ENCODE data around the gene KRTAP15-1.

KRTAP15-1 gene

GRCh38 chr21:30439975-30440374, at the start of gene KRTAP15-1:
Gene KRTAP15-1 (plus strand): TSS chr21:30440275. CDS start chr21:30440328, 53 bp downstream.
- no peak for DNase-seq (ENCODE audit: low read depth)

GRCh38 chr21:30391492-30392025, 48.5 kb upstream of the KRTAP15-1 start:
- DNase-seq (ENCODE audit: low read depth): no peak

GRCh38 chr21:30395731-30396130, 44.3 kb upstream of the KRTAP15-1 start, which contains the start of gene KRTAP13-1:
Gene KRTAP13-1 (plus strand): TSS chr21:30396031. CDS start chr21:30396087, 56 bp downstream.
- DNase-seq (ENCODE audit: low read depth): no peak

- no peak for DNase-seq (ENCODE audit: low read depth)
These were observed 31.1 kb upstream of the KRTAP15-1 start for GRCh38 chr21:30408782-30409494.

- DNase-seq (ENCODE audit: low read depth): no peak
These were observed 24.1 kb upstream of the KRTAP15-1 start for GRCh38 chr21:30415993-30416392.

- DNase-seq (ENCODE audit: low read depth): no peak
These were observed 14.2 kb upstream of the KRTAP15-1 start, which contains the start of gene KRTAP13-3 for GRCh38 chr21:30425826-30426225. Gene KRTAP13-3 (minus strand): TSS chr21:30425926. CDS start chr21:30425912, 14 bp downstream.

GRCh38 chr21:30426731-30427130, 13.3 kb upstream of the KRTAP15-1 start:
- DNase-seq (ENCODE audit: low read depth): no peak

GRCh38 chr21:30430170-30430655, 9.9 kb upstream of the KRTAP15-1 start, which contains the start of gene KRTAP13-4:
Gene KRTAP13-4 (plus strand): TSS chr21:30430220. CDS start chr21:30430276, 56 bp downstream.
- DNase-seq (ENCODE audit: low read depth): no peak

- DNase-seq (ENCODE audit: low read depth): no peak
These were observed 5.9 kb upstream of the KRTAP15-1 start for GRCh38 chr21:30434033-30434631.

- no peak for DNase-seq (ENCODE audit: low read depth)
These were observed 3.0 kb upstream of the KRTAP15-1 start for GRCh38 chr21:30437010-30437565.

- DNase-seq (ENCODE audit: low read depth): no peak
These were observed 3.2 kb downstream of the KRTAP15-1 start for GRCh38 chr21:30443226-30443625.

- no peak for DNase-seq (ENCODE audit: low read depth)
These were observed 4.1 kb downstream of the KRTAP15-1 start for GRCh38 chr21:30444204-30444603.

GRCh38 chr21:30447056-30447455, 7.0 kb downstream of the KRTAP15-1 start:
- no peak for DNase-seq (ENCODE audit: low read depth)

- DNase-seq (ENCODE audit: low read depth): no peak
These were observed 8.4 kb downstream of the KRTAP15-1 start for GRCh38 chr21:30448514-30448913.

- no peak for DNase-seq (ENCODE audit: low read depth)
These were observed 23.6 kb downstream of the KRTAP15-1 start for GRCh38 chr21:30463713-30464112.

- DNase-seq (ENCODE audit: low read depth): no peak
These were observed 29.0 kb downstream of the KRTAP15-1 start for GRCh38 chr21:30468900-30469714.

- no peak for DNase-seq (ENCODE audit: low read depth)
These were observed 37.9 kb downstream of the KRTAP15-1 start for GRCh38 chr21:30478004-30478403.

GRCh38 chr21:30479259-30479658, 39.2 kb downstream of the KRTAP15-1 start:
- no peak for DNase-seq (ENCODE audit: low read depth)

GRCh38 chr21:30480145-30480544, 40.1 kb downstream of the KRTAP15-1 start, which contains the start of gene KRTAP19-1:
Gene KRTAP19-1 (minus strand): TSS chr21:30480367. CDS start chr21:30480317, 50 bp downstream.
- DNase-seq (ENCODE audit: low read depth): no peak

- DNase-seq (ENCODE audit: low read depth): no peak
These were observed 42.1 kb downstream of the KRTAP15-1 start for GRCh38 chr21:30482130-30482529.

- no peak for DNase-seq (ENCODE audit: low read depth)
These were observed 46.1 kb downstream of the KRTAP15-1 start for GRCh38 chr21:30486180-30486579.

GRCh38 chr21:30487336-30487735, 47.3 kb downstream of the KRTAP15-1 start, which contains the start of gene KRTAP19-2:
Gene KRTAP19-2 (minus strand): TSS chr21:30487436. CDS start chr21:30487348, 88 bp downstream.
- no peak for DNase-seq (ENCODE audit: low read depth)
